ENCODE data around the gene GIGYF1.
A peak's percentile ranks its signal among the peaks of the same experiment; 100 is the strongest.
"Not testable (repeated sequence)": the region's sequence is repeated elsewhere in the genome, so short reads cannot be mapped to it uniquely, and the experiment has no call there.

GIGYF1 gene, protein sequence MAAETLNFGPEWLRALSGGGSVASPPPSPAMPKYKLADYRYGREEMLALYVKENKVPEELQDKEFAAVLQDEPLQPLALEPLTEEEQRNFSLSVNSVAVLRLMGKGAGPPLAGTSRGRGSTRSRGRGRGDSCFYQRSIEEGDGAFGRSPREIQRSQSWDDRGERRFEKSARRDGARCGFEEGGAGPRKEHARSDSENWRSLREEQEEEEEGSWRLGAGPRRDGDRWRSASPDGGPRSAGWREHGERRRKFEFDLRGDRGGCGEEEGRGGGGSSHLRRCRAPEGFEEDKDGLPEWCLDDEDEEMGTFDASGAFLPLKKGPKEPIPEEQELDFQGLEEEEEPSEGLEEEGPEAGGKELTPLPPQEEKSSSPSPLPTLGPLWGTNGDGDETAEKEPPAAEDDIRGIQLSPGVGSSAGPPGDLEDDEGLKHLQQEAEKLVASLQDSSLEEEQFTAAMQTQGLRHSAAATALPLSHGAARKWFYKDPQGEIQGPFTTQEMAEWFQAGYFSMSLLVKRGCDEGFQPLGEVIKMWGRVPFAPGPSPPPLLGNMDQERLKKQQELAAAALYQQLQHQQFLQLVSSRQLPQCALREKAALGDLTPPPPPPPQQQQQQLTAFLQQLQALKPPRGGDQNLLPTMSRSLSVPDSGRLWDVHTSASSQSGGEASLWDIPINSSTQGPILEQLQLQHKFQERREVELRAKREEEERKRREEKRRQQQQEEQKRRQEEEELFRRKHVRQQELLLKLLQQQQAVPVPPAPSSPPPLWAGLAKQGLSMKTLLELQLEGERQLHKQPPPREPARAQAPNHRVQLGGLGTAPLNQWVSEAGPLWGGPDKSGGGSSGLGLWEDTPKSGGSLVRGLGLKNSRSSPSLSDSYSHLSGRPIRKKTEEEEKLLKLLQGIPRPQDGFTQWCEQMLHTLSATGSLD (N-terminal part only)

GRCh38 chr7:100694098-100694745 is at the start of gene GIGYF1:
Gene GIGYF1 (minus strand): TSS chr7:100694250. CDS start chr7:100688238, 6,012 bp downstream.
- peak; percentile 60 for DNase-seq (ENCODE audit: low read depth)

DNA sequence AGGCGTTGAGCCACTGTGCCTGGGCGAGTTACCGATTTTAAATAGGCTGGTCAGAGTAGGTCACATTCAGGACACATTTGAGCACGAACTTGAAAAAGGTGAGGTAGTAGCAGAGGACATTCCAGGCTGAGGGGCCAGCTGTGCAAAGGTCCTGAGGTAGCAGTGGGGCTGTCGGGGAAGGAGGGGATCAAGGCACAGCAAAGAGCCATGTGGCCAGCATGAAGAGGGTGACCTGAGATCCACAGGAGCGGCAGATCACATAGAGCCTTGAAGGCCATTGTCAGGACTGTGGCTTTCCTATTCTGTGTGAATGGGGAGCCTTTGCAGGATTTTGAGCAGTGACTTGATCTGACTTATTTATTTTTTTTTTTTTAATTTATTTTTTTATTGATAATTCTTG is 45.9 kb upstream of the GIGYF1 start:
- DNase-seq (ENCODE audit: low read depth), result no peak

DNA sequence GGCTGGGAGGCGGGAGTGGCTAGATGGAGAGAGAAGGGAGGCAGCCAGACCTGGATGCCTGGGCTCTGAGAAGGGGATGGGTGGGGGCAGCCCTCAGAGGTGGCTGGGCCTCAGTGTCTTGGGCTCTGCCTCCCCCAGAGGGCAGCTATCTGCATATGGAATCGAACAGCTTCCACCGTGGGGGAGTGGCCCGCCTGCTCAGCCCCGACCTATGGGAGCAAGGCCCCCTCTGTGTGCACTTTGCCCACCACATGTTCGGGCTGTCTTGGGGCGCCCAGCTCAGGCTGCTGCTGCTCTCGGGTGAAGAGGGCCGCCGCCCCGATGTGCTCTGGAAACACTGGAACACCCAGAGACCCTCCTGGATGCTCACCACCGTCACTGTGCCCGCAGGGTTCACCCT is 42.6 kb upstream of the GIGYF1 start:
- no peak for DNase-seq (ENCODE audit: low read depth)

DNA sequence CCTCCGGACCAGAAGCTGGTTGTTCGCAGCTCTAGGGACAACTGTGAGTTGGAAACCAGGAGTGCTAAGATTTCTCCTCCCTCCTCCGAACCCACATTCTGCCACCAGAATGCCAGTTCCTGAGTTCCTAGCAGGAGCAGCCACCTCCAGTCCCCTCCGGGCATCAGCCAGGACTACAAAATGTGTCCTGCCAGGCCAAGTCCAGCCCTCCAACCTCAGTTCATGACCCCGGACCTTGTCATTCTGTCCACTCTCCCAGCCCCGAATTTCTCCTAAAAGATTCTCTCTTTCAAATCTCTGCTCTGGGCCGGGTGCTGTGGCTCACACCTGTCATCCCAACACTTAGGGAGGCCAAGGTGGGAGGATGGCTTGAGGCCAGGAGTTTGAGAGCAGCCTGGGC is 41.7 kb upstream of the GIGYF1 start:
- no peak for DNase-seq (ENCODE audit: low read depth)

DNA sequence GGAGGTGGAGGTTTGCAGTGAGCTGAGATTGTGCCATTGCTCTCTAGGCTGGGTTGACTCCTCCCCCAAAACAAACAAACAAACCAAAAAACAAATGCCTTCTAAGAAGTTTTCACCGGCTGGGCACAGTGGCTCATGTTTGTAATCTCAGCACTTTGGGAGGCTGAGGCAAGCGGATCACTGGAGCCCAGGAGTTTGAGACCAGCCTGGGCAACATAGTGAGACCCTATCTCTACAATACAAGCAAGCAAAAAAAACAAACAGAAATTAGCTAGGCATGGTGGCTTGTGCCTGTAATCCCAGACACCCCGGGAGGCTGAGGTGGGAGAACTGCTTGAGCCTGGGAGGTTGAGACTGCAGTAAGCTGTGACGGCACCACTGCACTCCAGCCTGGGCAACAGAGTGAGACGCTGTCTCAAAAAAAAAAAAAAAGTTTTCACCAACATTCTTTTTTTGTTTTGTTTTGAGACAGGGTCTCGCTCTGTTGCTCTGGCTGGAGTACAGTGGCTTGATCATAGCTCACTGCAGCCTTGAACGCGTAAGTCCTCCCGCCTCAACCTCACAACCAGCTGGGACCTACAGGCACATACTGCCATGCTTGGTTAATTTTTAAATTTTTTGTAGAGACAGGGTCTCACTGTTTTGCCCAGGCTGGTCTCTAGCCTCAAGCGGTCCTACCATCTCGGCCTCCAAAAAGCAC is 38.0 kb upstream of the GIGYF1 start:
- DNase-seq (ENCODE audit: low read depth), result no peak

GRCh38 chr7:100730136-100730800 is 36.2 kb upstream of the GIGYF1 start:
- DNase-seq (ENCODE audit: low read depth), result no peak

GRCh38 chr7:100728196-100728595 is 34.1 kb upstream of the GIGYF1 start:
- DNase-seq (ENCODE audit: low read depth), result no peak

GRCh38 chr7:100726996-100727761 is 33.1 kb upstream of the GIGYF1 start:
- DNase-seq (ENCODE audit: low read depth), result no peak

DNA sequence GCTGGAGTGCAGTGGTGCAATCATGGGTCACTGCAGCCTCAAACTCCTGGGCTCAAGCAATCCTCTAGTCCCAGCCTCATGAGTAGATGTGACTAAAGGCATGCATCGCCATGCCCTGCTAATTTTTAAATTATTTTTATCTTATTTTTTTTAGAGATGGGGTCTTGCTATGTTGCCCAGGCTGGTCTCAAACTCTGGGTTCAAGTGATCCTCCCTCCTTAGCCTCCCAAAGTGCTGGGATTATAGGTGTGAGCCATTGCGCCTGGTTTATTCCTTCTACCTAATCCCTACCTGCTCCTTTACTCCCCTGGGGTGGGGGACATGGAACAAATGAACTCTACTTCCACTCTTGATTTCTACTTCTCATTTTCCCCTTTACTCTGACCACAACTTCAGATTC is 30.3 kb upstream of the GIGYF1 start:
- DNase-seq (ENCODE audit: low read depth), result not testable (repeated sequence)

DNA sequence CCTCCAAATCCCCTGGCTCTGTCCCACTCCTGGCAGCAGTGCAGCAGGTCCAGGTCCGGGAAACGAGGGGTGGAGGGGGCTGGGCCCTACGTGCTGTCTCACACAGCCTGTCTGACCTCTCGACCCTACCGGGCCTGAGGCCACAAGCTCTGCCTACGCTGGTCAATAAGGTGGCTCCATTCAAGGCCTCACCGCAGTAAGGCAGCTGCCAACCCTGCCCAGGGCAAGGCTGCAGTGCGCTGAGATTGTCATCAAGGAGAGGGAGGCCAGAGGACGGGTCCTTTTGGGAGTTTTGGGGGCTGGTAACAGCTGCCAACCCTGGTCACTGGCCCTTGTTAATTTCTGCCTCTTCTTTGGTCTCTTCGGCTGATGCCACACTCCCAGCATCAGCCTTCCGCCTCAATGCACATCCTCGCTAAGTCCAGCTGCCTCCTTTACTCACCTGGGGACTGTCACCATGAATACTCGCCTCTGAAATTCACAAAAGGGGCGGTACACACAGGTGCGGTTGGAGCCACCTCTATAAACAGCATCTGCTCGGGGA is 29.8 kb upstream of the GIGYF1 start:
- DNase-seq (ENCODE audit: low read depth), result no peak

GRCh38 chr7:100722480-100723212 is 28.6 kb upstream of the GIGYF1 start:
- no peak for DNase-seq (ENCODE audit: low read depth)

DNA sequence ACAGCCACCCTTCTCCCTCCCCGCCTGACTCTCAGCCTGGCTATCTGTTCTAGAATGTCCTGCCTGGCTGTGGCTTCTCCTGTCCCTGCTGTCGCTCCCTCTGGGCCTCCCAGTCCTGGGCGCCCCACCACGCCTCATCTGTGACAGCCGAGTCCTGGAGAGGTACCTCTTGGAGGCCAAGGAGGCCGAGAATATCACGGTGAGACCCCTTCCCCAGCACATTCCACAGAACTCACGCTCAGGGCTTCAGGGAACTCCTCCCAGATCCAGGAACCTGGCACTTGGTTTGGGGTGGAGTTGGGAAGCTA is 27.4 kb upstream of the GIGYF1 start:
- DNase-seq (ENCODE audit: low read depth), result no peak

GRCh38 chr7:100720671-100721504 is 26.8 kb upstream of the GIGYF1 start:
- no peak for DNase-seq (ENCODE audit: low read depth)

- DNase-seq (ENCODE audit: low read depth), result no peak
These were observed 26.2 kb upstream of the GIGYF1 start, which contains the start of gene EPO for GRCh38 chr7:100720279-100720670. Gene EPO (plus strand): TSS chr7:100720468. CDS start chr7:100720981, 513 bp downstream.

DNA sequence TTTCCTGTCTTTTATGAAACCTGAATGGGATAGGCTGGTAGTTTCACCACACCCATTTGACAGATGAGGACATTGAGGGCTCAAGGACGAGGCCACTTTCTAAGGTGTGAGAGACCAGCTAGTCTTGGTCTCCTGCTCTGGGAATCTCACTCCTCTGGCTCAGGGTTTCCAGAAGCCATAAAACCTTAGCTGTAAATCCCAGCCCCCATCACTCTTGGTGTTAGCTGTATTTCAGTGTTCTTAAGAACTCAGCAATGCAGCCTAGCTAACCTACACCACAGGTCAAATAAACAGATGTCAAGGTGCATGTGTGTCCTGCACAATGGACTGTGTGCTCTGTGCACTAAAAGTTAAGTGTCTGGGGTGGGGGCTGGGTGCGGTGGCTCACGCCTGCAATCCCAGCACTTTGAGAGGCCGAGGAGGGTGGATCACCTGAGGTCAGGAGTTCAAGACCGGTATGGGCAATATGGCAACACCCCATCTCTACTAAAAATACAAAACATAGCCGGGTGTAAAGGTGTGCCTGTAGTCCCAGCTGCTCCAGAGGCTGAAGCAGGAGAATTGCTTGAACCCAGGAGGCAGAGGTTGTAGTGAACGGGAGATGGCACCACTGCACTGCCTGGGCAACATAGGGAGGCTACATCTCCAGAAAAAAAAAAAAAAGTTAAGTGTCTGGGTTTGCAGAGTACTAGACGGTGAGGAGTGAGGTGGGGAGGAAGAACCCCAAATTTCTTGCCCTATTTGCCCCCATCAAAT is 25.7 kb upstream of the GIGYF1 start:
- no peak for DNase-seq (ENCODE audit: low read depth)

DNA sequence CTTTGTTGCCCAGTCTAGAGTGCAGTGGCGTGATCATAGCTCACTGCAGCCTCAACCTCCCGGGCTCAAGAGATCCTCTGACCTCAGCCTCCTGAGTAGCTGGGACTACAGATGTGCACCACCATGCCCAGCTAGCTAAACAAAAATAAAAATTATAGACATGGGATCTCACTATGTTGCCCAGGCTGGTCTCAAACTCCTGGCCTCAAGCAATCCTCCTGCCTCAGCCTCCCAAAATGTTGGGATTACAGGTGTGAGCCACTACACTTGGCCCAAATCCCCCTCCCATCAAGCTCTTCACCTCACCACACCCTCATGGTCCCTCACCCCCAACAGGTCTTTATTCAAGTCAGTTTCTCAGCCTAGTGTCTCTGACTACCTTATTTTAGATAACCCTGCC is 23.0 kb upstream of the GIGYF1 start:
- DNase-seq (ENCODE audit: low read depth), result not testable (repeated sequence)

DNA sequence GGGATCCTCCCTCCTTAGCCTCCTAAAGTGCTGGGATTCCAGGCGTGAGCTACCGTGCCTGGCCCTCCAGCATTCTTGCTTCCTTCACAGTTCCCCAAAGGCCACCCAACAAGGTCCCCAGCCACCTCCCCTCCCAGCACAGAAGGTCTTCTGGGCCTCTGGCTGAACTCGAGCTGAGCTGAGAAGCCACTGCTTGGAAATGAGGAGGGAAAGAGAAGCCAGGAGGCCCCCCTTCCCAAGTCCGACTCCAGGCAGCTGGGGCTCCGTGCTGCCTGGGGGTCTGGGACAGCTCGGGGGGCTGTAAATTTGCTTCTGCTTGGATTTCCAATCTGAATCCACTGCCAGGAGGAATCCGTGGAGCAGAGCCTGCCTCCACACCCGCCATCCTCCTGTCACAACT is 20.7 kb upstream of the GIGYF1 start:
- no peak for DNase-seq (ENCODE audit: low read depth)

- no peak for DNase-seq (ENCODE audit: low read depth)
These were observed 17.3 kb upstream of the GIGYF1 start for GRCh38 chr7:100711369-100711768.

Measured in stimulated activated CD8-positive, alpha-beta memory T cell treated with anti-CD3 and anti-CD28 coated beads, Interleukin-12 subunit alpha, Interleukin-12 subunit beta, amount 100 ng/mL, for 4 hours (primary cell).